NT2/D1 (cell line): ENCODE measurements around the gene UBE2O.
A peak's percentile ranks its signal among the peaks of the same experiment; 100 is the strongest.

Experiments
- DNase-seq: peaks from one replicate; pipeline ENCODE4 v3.0.0-alpha.2; 2011; ENCODE audit warnings: low read depth, low spot score
- H3K27me3 ChIP-seq: 2 replicates; pipeline ENCODE4 v1.6.0; 2011; ENCODE audit warnings: mild to moderate bottlenecking; ENCODE audit not compliant: insufficient read length, insufficient read depth
- H3K36me3 ChIP-seq: 2 replicates; pipeline ENCODE4 v1.6.1; 2011; ENCODE audit warnings: mild to moderate bottlenecking, low read length, mixed read lengths; ENCODE audit not compliant: insufficient read depth, insufficient read length
- H3K4me1 ChIP-seq: 2 replicates; pipeline ENCODE4 v1.5.1; 2011; ENCODE audit not compliant: insufficient read depth, insufficient read length
- H3K4me3 ChIP-seq: 2 replicates; pipeline ENCODE4 v1.5.1; 2011; ENCODE audit warnings: low read depth; ENCODE audit not compliant: insufficient read length
- H3K9ac ChIP-seq: 2 replicates; pipeline ENCODE4 v1.6.0; 2011; ENCODE audit warnings: low read depth; ENCODE audit not compliant: insufficient read length
- H3K9me3 ChIP-seq: 2 replicates; pipeline ENCODE4 v1.5.1; 2011; ENCODE audit warnings: mild to moderate bottlenecking, low read length; ENCODE audit not compliant: insufficient read depth
- SUZ12 ChIP-seq: IDR thresholded peaks from 2 replicates; pipeline ENCODE4 v1.6.1; 2011; ENCODE audit not compliant: insufficient read length, insufficient read depth; ENCODE audit errors: extremely low read depth
- YY1 ChIP-seq: IDR thresholded peaks from 2 replicates; pipeline ENCODE4 v1.6.1; 2011; ENCODE audit not compliant: insufficient read length, insufficient read depth
- ZNF274 ChIP-seq: IDR thresholded peaks from 2 replicates; pipeline ENCODE4 v1.6.1; 2011; ENCODE audit warnings: mild to moderate bottlenecking, low read depth, low read length

The UBE2O gene

DNA sequence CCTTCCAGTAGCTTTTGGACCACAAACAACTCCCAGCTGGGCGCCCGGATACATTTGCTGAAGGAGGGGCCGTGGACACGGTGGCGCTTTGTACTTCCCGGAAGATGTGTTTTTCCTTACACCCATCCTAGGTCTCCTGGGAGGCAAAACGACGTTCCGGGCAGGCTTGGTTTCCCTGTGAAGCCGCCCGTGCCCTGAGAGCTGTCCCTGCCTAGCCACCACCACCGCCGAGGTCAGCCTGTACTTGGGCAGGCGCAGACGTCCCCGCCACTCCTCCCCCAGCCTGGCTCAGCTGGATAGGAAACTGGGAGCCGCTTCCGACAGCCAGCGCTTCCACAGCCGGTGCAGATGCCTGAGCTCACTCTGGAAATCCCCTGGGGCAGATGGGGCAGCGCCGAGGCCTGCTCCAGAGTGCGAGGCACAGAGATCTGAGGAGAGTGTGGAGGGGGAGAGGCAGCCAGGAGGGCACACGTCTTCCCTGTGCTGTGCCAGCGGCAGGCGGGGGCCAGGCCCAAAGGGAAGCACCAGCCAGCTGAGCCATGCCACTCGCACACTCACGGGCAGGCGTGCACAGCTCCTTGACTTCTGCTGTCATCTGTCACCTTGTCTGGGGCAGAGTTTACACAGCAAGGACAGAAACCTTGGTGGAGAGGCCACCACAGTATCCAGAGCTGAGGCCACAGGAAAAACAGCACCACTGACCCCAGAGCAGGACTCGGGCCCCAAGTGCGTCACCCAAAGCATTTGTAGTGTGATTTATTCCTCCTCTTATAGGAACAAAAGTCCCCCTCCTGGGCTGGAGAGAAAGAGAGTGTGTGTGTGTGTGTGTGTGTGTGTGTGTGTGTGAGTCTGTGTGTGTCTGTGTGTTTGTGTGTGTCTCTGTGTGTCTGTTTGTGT is 45.3 kb upstream of the UBE2O start:
- no peak for DNase-seq
- H3K9ac ChIP-seq, result peak overlapping the region; percentile 71
- no peak overlapping the region for H3K4me3 ChIP-seq
- H3K27me3 ChIP-seq, result peaks cover 2% of the 10 kb centered on the region
- TF ChIP-seq YY1, result no peak
- no peak for TF ChIP-seq ZNF274
- TF ChIP-seq SUZ12, result no peak
- no peaks in the 10 kb centered on the region for H3K9me3 ChIP-seq
- H3K36me3 ChIP-seq, result peaks cover 35% of the 10 kb centered on the region
- H3K4me1 ChIP-seq, result peaks cover 47% of the 10 kb centered on the region

- Histone ChIP-seq H3K27me3 (peaks cover 2% of the 10 kb centered on the region), H3K4me1 (peaks cover 47% of the 10 kb centered on the region), H3K9ac (peak overlapping the region; percentile 71), H3K9me3 (no peaks in the 10 kb centered on the region), H3K4me3 (no peak overlapping the region), H3K36me3 (peaks cover 35% of the 10 kb centered on the region)
- TF ChIP-seq SUZ12 (no peak), ZNF274 (no peak), YY1 (no peak)
- DNase-seq, result no peak
Measured at GRCh38 chr17:76497699-76497978, 44.7 kb upstream of the UBE2O start.

GRCh38 chr17:76496464-76496863 is 43.5 kb upstream of the UBE2O start:
- Histone ChIP-seq H3K9me3 (no peaks in the 10 kb centered on the region), H3K4me1 (peaks cover 44% of the 10 kb centered on the region), H3K4me3 (no peak overlapping the region), H3K36me3 (peaks cover 35% of the 10 kb centered on the region), H3K9ac (no peak overlapping the region), H3K27me3 (peaks cover 2% of the 10 kb centered on the region)
- no peak for DNase-seq
- TF ChIP-seq YY1 (no peak), ZNF274 (no peak), SUZ12 (no peak)

DNA sequence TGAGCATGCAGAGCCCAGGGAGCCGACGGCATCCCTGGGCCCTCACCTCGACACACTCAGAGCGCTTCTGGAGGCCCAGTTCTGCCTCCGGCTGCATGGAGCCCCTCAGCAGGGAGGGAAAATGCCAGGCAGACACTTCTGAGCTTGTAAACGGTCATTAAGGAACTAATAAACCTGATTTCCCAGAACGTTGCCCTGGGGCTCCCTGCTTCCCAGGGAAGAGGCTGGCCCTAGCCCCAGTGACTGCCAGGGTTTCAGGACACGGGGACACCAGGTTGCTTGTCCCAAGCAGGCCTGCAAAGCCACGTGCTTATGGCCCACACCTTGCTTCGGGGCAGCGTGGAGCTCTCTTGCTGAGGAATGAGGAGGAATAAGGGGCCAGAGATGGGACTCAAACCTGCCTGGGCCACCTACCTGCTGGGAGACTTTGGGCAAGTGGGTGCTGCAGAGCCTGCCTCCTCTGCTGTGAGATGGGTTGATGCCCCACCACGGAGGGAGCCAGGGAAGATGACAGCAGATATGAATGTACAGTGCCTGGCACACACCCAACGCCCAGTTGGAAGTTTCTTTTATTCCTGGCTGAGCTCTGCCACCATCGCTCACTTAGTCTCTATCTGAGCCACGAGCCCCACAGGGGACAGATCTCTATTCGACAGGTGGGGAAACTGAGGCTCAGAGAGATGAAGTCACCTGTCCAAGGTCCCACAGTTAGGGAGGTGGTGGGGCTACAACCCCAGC is 42.9 kb upstream of the UBE2O start:
- Histone ChIP-seq H3K4me3 (no peak overlapping the region), H3K9ac (no peak overlapping the region), H3K4me1 (peaks cover 44% of the 10 kb centered on the region), H3K36me3 (peaks cover 35% of the 10 kb centered on the region), H3K27me3 (peaks cover 2% of the 10 kb centered on the region), H3K9me3 (no peaks in the 10 kb centered on the region)
- no peak for TF ChIP-seq SUZ12
- TF ChIP-seq YY1, result no peak
- no peak for TF ChIP-seq ZNF274
- DNase-seq, result no peak

DNA sequence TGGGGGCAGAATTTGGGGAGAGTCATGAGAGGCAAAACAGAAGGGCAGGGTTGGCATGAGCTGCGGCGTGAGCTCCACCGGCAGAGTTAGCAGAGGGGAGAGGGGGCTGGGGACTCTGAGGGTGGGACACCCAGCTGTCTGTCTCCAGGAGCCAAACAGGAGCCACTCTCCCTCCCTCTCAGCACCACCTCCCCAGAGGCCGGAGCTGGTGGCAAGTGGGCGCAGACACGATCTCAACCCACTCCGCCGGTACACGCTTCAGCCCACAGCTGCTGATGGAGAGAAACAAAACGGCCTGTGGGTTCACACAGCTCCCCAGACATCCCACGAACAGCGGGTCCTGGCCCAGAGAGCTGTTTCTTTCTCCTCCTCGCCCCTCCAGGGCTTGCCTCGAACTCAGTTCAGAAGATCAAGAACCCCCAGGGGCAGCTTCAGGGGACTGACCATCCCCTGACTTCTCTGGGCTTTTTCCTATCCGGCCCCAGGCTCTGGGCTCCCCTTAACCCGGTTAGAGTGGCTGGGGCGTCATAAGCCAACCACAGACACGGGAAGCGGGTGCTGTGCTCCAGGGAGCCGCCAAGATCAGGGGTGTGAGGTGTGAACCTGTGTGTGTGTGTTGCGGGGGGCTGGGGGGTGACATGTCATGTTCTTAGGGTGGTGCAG is 40.7 kb upstream of the UBE2O start:
- Histone ChIP-seq H3K4me1 (peaks cover 29% of the 10 kb centered on the region), H3K36me3 (peaks cover 33% of the 10 kb centered on the region), H3K9me3 (no peaks in the 10 kb centered on the region), H3K4me3 (no peak overlapping the region), H3K27me3 (no peaks in the 10 kb centered on the region), H3K9ac (peak overlapping the region; percentile 16)
- TF ChIP-seq YY1 (no peak), ZNF274 (no peak), SUZ12 (no peak)
- DNase-seq, result no peak

DNA sequence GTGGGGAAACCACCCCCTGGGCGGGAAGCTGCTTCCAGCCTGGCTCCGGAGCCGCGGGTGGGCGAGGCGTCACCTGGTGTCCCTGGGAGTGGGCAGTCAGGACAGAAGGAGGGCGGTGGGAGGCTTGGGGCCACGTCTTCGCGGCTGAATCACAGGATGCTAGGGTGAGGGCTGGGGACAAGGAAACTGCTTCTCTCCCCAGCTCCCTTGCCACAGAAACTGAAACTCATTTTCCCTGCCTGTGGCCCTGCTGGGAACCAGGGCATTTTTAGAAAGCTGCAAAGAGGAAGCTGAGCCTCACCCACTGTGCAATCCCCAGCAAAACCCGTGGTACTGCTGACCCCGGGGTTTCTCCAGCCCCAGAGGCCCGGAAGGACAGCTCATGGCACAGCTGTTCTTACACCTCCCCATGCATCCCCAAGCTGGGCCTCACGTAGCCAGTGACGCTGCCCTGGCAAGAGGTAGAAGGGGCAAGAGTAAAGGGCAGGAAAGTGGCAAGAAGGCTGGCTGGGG is 40.1 kb upstream of the UBE2O start:
- no peak for DNase-seq
- H3K4me1 ChIP-seq, result peaks cover 23% of the 10 kb centered on the region
- H3K9ac ChIP-seq, result peak overlapping the region; percentile 12

More for the DNA sequence above, 40.1 kb upstream of the UBE2O start:
- H3K4me3 ChIP-seq, result no peak overlapping the region
- no peak for TF ChIP-seq ZNF274
- no peak for TF ChIP-seq YY1
- TF ChIP-seq SUZ12, result no peak
- H3K9me3 ChIP-seq, result no peaks in the 10 kb centered on the region
- no peaks in the 10 kb centered on the region for H3K27me3 ChIP-seq
- H3K36me3 ChIP-seq, result peaks cover 33% of the 10 kb centered on the region
